Right renal pelvis (tissue), 4 donors: ENCODE data around the gene NRARP. TPM values are rescaled to one million over a fixed set of nuclear protein-coding genes. Genes with fewer than 3 reads are reported as not detected.

Source experiments
- DNase-seq, 4 donors: peaks; one replicate each; pipeline ENCODE4 v3.0.0-alpha.2; 2013; ENCODE audit warnings: low read depth in 4 of 4, low spot score in 3 of 4, missing footprints in 1 of 4
- polyA plus RNA-seq, 4 donors: library from polyadenylated mRNA; unstranded; fragments of 120-200 nt; gene quantifications; one replicate each; pipeline ENCODE4 v1.2.1, GENCODE V29; 2013; ENCODE audit not compliant: insufficient read length in 4 of 4

NRARP gene
- polyA plus RNA-seq, 4 donors, result 6.6 to 10.1 (median 6.7) TPM

DNA sequence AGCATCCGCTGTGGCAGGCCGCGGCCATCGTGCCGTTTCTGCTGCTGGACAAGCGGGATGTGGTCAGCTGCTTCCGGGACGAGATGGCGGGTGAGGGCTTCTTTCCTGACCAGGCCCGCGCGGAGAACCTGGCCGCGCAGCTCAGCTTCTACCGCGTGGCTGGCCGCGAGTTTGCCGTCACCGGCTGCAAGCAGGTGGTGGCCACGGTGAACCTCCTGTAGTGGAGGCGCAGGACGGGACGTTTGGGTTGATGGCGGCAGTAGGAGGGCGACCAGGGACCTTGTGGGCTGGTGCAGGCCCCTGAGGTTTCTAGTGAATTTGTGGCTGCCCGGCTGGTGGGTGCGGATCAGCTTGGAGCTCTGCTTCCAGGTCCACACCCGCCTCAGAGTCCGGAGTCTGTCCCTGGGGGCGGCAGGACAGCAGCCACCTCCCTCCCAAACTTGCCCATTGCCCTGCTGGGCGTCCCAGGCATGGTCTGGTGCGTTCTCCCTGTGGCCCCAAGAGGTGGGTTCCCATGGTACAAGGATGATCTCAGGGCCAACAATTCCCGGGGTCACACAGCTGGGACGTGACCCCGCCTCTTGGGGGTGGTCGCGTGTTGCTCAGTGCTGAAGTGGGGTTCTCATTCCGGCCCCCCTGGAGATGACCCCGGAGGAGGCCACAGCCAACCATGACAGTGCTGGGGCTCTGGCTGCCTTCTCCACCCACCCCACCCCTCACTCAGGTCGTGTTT is 22.2 kb downstream of the NRARP start:
- DNase-seq, result no peak

DNA sequence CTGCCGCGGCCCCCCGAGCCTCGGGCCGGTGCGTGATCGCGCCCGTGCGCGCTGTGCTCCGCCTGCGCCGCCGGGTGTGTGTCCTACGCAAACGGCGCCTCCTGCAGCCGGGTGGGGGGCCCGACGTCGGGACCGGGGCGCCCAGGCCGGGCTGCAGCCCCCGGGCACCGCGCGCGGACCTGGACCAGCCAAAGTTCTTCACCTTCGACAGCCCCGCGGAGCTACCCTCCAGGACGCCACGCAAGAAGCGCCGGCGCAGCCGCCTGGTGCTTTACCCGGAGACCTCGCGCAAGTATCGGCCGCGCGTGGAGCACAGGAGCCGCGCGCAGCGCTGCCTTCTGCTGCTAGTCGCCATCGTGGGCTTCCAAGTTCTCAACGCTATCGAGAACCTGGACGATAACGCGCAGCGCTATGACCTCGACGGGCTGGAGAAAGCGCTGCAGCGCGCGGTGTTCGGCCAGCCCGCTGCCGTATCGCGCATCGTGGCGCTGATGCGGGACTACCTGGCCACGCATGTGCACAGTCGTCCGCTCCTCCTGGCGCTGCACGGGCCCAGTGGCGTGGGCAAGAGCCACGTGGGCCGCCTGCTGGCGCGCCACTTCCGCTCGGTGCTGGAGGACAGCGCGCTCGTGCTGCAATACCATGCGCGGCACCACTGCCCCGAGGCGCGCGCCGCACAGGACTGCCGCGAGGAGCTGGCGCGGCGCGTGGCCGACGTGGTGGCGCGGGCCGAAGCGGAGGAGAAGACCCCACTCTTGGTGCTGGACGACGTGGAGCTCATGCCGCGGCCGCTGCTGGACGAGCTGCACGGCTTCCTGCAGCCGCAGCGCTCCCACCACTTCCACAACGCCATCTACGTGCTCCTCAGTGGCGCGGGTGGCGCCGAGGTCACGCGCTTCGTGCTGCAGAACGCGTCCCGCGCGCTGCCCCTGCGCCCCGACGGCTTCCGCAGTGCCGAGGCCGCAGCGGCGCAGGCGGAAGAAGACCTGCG is 23.1 kb downstream of the NRARP start:
- DNase-seq, result no peak

- no peak for DNase-seq
Measured at GRCh38 chr9:137278061-137278701, 23.9 kb downstream of the NRARP start.

GRCh38 chr9:137277329-137278041 is 24.6 kb downstream of the NRARP start, which contains the start of gene TOR4A:
Gene TOR4A, plus strand, starts transcription at chr9:137277726. Its CDS starts 964 bp downstream, at chr9:137278690.
- DNase-seq, result no peak

DNA sequence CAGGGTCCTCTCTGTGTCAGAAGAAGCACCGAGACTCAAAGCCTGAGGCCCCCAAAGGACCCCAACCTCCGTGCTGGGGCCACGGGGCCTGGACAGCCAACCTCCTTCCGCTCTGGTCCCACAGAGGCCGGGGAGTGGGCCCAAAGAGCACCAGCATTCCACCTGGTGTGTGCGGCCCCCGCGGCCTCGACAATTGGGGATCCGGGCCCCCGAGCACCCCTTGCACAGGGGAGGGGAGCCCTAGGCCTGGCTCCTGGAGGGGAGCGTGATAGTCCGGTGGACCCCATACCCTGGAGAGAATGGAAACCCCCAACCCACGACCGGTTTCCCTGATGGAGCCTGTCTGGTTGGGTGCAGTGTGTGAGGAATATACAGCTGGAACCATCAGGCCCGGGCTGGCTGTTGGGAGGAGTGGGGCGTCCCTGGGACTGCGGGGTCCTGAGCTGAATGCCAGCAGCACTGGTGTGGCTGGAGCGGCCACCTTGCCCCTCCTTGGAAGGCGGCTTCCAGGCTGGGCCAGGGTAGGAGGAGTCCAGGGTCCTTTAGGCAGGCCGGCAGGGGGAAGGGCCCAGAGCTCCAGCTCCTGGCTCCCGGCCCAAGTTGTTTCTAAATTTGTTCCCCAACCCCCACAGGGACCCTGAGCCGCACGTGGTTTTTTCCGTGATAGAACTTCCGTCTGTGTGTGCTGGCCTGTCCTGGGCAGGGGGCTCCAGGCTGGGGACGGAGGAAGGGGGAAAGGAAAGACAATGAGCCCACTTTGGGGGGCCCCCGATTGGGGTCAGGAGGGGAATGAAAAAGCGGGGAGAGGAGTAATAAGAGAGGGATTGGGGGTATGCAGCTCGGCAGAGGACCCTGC is 25.4 kb downstream of the NRARP start:
- DNase-seq, result peak in 1 of 4 donors; percentile 77

DNA sequence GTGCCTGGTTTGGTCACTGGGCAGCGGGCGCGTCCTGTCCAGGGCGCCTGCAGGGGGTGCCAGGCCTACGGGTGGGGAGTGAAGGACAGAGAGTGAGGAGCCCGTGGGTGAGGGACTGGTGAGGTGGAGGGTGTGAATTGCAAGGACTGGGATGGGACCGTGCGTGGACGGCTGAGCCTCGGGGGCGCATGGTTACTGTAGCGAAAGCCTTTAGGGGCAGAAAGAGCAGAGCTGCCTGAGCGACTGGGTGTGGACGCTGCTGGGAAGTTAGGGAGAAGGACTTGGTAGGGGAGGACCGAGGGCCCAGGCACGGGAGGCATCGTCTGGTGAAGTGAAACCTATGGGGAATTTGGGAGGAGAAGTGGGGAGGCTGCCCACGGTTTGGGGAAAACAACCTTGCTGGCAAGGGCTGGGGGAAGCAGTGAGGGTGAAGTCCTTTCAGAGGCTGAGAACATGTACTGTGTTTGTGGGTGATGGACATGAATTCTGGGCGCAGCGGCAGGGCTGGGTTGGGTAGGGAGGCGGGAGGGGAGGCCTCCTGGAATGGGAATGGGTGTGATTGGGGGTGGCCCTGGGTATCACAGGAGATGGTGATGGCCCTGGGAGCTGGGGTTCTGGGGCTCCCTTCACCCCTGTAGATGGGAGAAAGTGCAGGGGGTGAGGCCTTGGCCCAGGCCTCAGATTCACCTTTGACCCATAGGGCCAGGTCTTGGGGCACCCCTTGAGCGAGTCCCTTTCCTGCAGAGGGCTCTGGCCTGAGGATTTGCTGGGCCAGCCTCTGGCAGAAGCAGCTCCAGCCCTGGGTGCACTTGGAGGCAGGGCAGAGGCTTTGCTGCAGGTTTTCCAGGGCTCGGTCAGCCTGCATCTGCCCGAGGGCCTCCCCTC is 26.2 kb downstream of the NRARP start:
- no peak for DNase-seq

GRCh38 chr9:137275203-137275587 is 26.9 kb downstream of the NRARP start:
- DNase-seq, result no peak

GRCh38 chr9:137273611-137274320 is 28.3 kb downstream of the NRARP start:
- DNase-seq, result no peak

- DNase-seq, result no peak
Measured at GRCh38 chr9:137273095-137273490, 29.0 kb downstream of the NRARP start.

DNA sequence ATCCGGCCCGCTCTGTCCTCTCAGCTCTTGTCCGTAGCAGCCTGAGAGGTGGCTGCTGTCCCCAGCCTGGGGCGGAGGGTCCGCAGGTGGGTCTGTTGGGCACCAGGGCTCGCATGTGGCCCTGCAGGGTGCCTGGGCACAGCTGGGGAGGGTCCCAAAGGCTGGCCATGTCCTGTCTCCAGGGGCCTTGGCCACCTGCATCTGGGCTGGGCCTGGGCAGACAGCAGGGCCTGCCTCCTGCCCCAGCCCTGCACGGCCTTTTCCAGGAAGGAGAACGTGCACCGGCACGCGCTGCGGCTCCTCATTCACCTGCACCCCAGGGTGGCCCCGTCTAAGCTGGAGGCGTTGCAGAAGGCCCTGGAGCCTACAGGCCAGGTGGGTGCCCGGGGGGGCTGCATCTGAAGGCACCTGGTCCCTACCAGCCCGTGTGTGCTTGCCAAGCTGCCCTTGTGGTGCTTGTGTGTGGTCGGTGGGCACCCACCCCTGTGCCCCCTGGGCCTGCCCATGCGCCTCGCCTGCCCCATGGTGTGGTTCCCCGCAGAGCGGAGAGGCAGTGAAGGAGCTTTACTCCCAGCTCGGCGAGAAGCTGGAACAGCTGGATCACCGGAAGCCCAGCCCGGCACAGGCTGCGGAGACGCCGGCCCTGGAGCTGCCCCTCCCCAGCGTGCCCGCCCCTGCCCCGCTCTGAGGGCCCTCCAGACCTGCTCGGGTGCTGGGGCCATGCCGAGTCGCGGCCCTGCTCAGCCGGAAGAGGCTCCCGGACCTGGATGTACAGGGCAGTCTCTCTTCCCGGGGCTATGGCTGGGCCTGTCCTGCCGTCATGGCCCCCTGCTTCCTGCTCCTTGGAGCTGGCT is 29.6 kb downstream of the NRARP start:
- no peak for DNase-seq

GRCh38 chr9:137271696-137272076 is 30.4 kb downstream of the NRARP start:
- no peak for DNase-seq

- no peak for DNase-seq
Measured at GRCh38 chr9:137270929-137271695, 31.0 kb downstream of the NRARP start.

GRCh38 chr9:137269231-137269772 is 32.8 kb downstream of the NRARP start:
- no peak for DNase-seq

DNA sequence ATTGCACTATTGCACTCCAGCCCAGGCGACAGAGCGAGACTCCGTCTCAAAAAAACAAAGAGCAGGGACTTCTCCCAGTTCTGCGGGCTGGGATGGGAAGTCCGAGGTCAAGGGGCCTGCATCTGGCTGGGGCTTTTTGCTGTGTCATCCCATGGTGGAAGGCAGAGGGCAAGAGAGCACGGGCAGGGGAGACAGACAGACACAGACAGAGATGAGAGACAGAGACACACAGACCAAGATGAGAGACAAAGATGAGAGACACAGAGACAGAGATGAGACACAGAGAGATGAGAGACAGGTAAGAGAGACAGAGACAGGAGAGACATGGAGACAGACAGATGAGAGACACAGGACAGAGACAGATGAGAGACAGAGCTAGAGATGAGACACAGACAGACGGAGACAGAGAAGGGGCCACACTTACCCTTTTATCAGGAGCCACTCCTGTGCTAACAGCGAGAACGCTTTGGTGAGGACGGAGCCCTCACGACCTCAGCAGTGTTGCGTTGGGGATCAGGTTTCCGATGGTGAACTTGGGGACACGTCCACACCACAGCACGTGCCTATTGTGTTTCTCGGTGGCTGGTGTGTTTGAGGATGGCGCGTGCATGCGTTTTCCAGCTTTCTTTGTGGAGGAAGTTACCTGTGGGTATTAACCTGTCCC is 33.4 kb downstream of the NRARP start:
- DNase-seq, result no peak

- DNase-seq, result no peak
Measured at GRCh38 chr9:137267933-137268355, 34.1 kb downstream of the NRARP start.
